ENCODE data around the gene IFIT1B. TPM values are rescaled to one million over a fixed set of nuclear protein-coding genes. Genes with fewer than 3 reads are reported as not detected.
"Not testable (repeated sequence)": the region's sequence is repeated elsewhere in the genome, so short reads cannot be mapped to it uniquely, and the experiment has no call there.

IFIT1B gene, protein sequence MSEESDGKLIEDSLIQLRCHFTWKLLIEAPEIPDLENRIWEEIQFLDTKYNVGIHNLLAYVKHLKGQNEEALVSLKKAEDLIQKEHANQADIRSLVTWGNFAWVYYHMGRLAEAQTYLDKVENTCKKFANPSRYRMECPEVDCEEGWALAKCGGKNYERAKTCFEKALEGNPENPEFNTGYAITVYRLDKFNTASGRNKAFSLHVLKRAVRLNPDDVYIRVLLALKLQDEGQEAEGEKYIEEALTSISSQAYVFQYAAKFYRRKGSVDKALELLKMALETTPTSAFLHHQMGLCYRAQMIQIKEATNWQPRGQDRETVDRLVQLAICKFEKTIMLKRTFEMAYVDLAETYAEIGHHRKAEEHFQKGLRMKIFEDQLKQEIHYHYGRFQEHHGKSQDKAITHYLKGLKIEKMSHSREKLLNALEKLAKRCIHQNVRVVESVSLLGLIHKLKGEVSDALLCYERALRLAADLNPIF
- not detected in 2 replicates for polyA plus RNA-seq (2013)

DNA sequence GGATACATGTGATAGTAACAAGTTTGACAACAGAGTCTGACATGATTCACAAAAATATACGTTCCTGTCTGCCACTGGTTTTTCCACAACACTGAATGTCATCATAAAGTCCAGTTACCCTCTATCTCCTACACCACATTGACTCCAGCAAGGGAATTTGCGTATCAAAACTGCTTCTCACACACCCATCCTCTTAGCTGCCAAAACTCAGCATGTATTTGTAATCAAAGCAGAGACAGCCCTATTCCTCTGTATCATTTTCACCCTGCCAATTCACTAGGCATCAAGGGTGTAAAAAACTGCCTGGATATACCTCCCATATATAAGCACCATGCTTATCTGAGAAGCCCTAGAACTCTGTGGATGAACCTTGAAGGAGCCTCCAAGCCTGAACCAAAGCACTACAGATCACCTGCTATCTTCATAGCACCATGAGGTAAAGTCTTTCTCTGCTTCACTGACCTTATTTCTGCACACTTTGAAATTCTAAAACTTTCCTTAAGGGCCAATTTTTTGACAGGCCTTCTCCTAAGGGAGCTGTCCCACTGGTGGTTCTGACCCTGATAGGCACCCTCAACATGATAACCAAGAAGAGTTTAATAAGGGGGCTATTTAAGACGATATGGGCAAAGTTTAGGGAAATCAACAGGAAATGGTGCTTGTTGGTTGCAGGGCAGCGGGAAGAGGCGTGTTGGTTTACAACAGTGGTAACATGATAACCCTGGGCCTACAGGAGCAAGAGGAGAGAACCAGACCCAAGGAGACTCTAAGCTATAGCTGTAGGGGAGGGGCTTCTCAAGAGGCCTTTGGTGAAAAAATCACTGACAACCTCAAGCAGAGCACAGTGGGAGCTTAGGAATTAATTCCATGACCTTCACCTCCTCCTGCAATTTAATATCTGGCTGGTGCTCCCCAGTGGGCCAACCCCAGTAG, at the start of gene IFIT1B:
IFIT1B (plus strand) TSS at position 352 of the 933 bp plus-strand sequence; CDS start at position 432, 80 bp downstream.
- no peak within 1 kb of the TSS for H2AFZ ChIP-seq (ENCODE audit: insufficient read depth, low read length, poor library complexity)
- H3K4ac ChIP-seq (ENCODE audit: low read depth, low read length) = no peak within 1 kb of the TSS
- H3K4me3 ChIP-seq (ENCODE audit: low read depth, low read length) = no peak within 1 kb of the TSS
- no peak within 1 kb of the TSS for H3K27ac ChIP-seq (ENCODE audit: low read depth, low read length)
- no peak within 1 kb of the TSS for H3K18ac ChIP-seq (ENCODE audit: low read length)
- no peak within 1 kb of the TSS for H4K8ac ChIP-seq (ENCODE audit: low read depth, low read length)
- H2AK5ac ChIP-seq (ENCODE audit: low read length) = no peak within 1 kb of the TSS
- H2BK5ac ChIP-seq (ENCODE audit: low read depth, low read length, poor library complexity) = no peak within 1 kb of the TSS
- no peaks in the 10 kb centered on the region for H3K4me1 ChIP-seq (ENCODE audit: control insufficient read depth in 1 of 2, insufficient read depth in 2 of 2, low read length in 2 of 2)
- H3K27me3 ChIP-seq (ENCODE audit: insufficient read depth, low read length) = no peaks in the 10 kb centered on the region
- no peak within 1 kb of the TSS for H3K23ac ChIP-seq (ENCODE audit: low read length)
- no peak within 1 kb of the TSS for H2BK120ac ChIP-seq (ENCODE audit: insufficient read depth, low read length, poor library complexity)
- no peak within 1 kb of the TSS for H4K12ac ChIP-seq (ENCODE audit: low read depth, low read length)
- no peak within 1 kb of the TSS for H4K91ac ChIP-seq (ENCODE audit: low read depth, low read length)
- no peaks in the 10 kb centered on the region for H3K79me1 ChIP-seq (ENCODE audit: low read length)
- no peaks in the 10 kb centered on the region for H3K79me2 ChIP-seq (ENCODE audit: control insufficient read depth, insufficient read depth, low read length, poor library complexity)
- peaks cover 1% of the 10 kb centered on the region for H3K9me3 ChIP-seq (ENCODE audit: insufficient read depth, low read depth, low read length)
- no peaks in the 10 kb centered on the region for H3K36me3 ChIP-seq (ENCODE audit: control insufficient read depth in 1 of 2, insufficient read depth in 2 of 2, low read length in 2 of 2)
- no peak within 1 kb of the TSS for H2BK12ac ChIP-seq (ENCODE audit: low read length)
- H3K14ac ChIP-seq (ENCODE audit: low read length) = no peak within 1 kb of the TSS
- DNase-seq = no peak
- H3K9ac ChIP-seq (ENCODE audit: low read length) = no peak within 1 kb of the TSS
- no CpG with 5 or more reads among the region's 5 CpGs for WGBS (ENCODE audit: extremely low coverage, insufficient coverage, insufficient read length)
- H3K4me2 ChIP-seq (ENCODE audit: low read length) = no peak within 1 kb of the TSS

GRCh38 chr10:89329151-89329550, 48.7 kb upstream of the IFIT1B start:
- Histone ChIP-seq H4K91ac (ENCODE audit: low read depth, low read length) (no peak overlapping the region), H3K79me1 (ENCODE audit: low read length) (no peaks in the 10 kb centered on the region), H2BK120ac (ENCODE audit: insufficient read depth, low read length, poor library complexity) (no peak overlapping the region), H4K12ac (ENCODE audit: low read depth, low read length) (no peak overlapping the region), H3K4me2 (ENCODE audit: low read length) (no peak overlapping the region), H2AK5ac (ENCODE audit: low read length) (no peak overlapping the region), H3K9me3 (ENCODE audit: insufficient read depth, low read depth, low read length) (no peaks in the 10 kb centered on the region), H3K14ac (ENCODE audit: low read length) (no peak overlapping the region), H3K79me2 (ENCODE audit: control insufficient read depth, insufficient read depth, low read length, poor library complexity) (no peaks in the 10 kb centered on the region), H3K27ac (ENCODE audit: low read depth, low read length) (no peak overlapping the region), H3K9ac (ENCODE audit: low read length) (no peak overlapping the region), H3K4ac (ENCODE audit: low read depth, low read length) (no peak overlapping the region), H3K18ac (ENCODE audit: low read length) (no peak overlapping the region), H3K36me3 (ENCODE audit: control insufficient read depth in 1 of 2, insufficient read depth in 2 of 2, low read length in 2 of 2) (no peaks in the 10 kb centered on the region), H2BK12ac (ENCODE audit: low read length) (no peak overlapping the region), H3K4me1 (ENCODE audit: control insufficient read depth in 1 of 2, insufficient read depth in 2 of 2, low read length in 2 of 2) (peaks cover 3 to 4% of the 10 kb centered on the region in 2 experiments), H2AFZ (ENCODE audit: insufficient read depth, low read length, poor library complexity) (no peak overlapping the region), H2BK5ac (ENCODE audit: low read depth, low read length, poor library complexity) (no peak overlapping the region), H4K8ac (ENCODE audit: low read depth, low read length) (no peak overlapping the region), H3K4me3 (ENCODE audit: low read depth, low read length) (no peak overlapping the region), H3K23ac (ENCODE audit: low read length) (no peak overlapping the region), H3K27me3 (ENCODE audit: insufficient read depth, low read length) (no peaks in the 10 kb centered on the region)
- WGBS (ENCODE audit: extremely low coverage, insufficient coverage, insufficient read length) = no CpG with 5 or more reads among the region's 2 CpGs
- DNase-seq = no peak

DNA sequence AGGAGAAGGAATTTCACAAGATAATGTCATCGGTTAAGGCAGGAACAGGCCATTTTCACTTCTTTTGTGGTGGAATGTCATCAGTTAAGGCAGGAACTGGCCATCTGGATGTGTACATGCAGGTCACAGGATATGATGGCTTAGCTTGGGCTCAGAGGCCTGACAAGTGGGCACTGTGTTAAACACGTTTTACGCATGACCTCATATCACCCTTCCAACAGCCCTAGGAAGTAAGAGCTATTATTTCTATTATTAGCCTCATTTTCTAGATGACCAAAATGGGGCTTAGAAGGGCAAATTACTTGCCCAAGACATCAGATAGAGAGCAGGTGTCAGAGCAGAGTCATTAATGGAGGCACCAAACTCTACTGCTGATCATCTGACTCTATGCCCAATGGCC, 47.8 kb upstream of the IFIT1B start:
- not testable (repeated sequence) for H3K18ac ChIP-seq (ENCODE audit: low read length); H3K27ac ChIP-seq (ENCODE audit: low read depth, low read length); H2BK5ac ChIP-seq (ENCODE audit: low read depth, low read length, poor library complexity); H3K9ac ChIP-seq (ENCODE audit: low read length); H3K79me2 ChIP-seq (ENCODE audit: control insufficient read depth, insufficient read depth, low read length, poor library complexity); H4K12ac ChIP-seq (ENCODE audit: low read depth, low read length); H3K36me3 ChIP-seq (ENCODE audit: control insufficient read depth in 1 of 2, insufficient read depth in 2 of 2, low read length in 2 of 2); H3K23ac ChIP-seq (ENCODE audit: low read length); H3K4ac ChIP-seq (ENCODE audit: low read depth, low read length); H2AK5ac ChIP-seq (ENCODE audit: low read length); H2BK120ac ChIP-seq (ENCODE audit: insufficient read depth, low read length, poor library complexity); H3K79me1 ChIP-seq (ENCODE audit: low read length); H4K91ac ChIP-seq (ENCODE audit: low read depth, low read length); H3K4me1 ChIP-seq (ENCODE audit: control insufficient read depth in 1 of 2, insufficient read depth in 2 of 2, low read length in 2 of 2); H2AFZ ChIP-seq (ENCODE audit: insufficient read depth, low read length, poor library complexity); H3K27me3 ChIP-seq (ENCODE audit: insufficient read depth, low read length); DNase-seq; H4K8ac ChIP-seq (ENCODE audit: low read depth, low read length); H2BK12ac ChIP-seq (ENCODE audit: low read length); H3K4me3 ChIP-seq (ENCODE audit: low read depth, low read length); H3K4me2 ChIP-seq (ENCODE audit: low read length); H3K14ac ChIP-seq (ENCODE audit: low read length); H3K9me3 ChIP-seq (ENCODE audit: insufficient read depth, low read depth, low read length)
- no CpG with 5 or more reads among the region's 3 CpGs for WGBS (ENCODE audit: extremely low coverage, insufficient coverage, insufficient read length)

DNA sequence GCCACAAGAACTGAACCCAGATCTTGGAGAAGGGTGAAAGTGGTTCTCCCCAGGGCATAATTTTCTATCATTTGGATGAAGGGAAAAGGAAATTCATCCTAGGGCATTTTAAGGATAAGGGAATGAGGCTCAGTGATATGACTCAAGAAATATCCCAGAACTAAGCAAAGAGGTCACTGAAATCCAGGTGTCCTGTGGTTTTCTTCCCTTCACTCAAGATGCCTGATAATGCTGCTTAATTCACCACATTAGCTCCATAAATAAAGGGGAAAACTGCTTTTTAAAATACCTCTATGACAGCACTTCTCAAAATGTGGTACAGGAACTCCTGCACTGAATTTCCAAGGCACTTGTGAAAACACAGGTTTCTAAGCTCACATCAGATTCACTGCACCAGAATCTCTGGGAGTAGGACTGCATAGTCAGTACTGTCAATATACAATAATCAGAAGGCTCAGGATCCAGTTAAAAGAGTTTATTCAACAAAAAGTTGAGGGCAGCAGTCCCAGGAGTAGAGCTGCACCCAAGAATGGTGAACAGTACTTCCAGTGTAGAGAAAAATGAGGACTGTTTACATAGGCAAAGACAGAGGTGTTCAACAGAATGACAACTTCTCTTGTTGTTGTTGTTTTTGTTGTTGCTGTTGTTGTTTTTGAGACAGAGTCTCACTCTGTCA, 47.2 kb upstream of the IFIT1B start:
- DNase-seq = no peak
- Histone ChIP-seq H2BK120ac (ENCODE audit: insufficient read depth, low read length, poor library complexity) (no peak overlapping the region), H3K36me3 (ENCODE audit: control insufficient read depth in 1 of 2, insufficient read depth in 2 of 2, low read length in 2 of 2) (no peaks in the 10 kb centered on the region), H3K27ac (ENCODE audit: low read depth, low read length) (no peak overlapping the region), H3K4me2 (ENCODE audit: low read length) (no peak overlapping the region), H3K18ac (ENCODE audit: low read length) (no peak overlapping the region), H3K14ac (ENCODE audit: low read length) (no peak overlapping the region), H3K23ac (ENCODE audit: low read length) (no peak overlapping the region), H3K9me3 (ENCODE audit: insufficient read depth, low read depth, low read length) (no peaks in the 10 kb centered on the region), H3K9ac (ENCODE audit: low read length) (no peak overlapping the region), H3K79me1 (ENCODE audit: low read length) (no peaks in the 10 kb centered on the region), H3K4me3 (ENCODE audit: low read depth, low read length) (no peak overlapping the region), H4K91ac (ENCODE audit: low read depth, low read length) (no peak overlapping the region), H2AK5ac (ENCODE audit: low read length) (no peak overlapping the region), H2AFZ (ENCODE audit: insufficient read depth, low read length, poor library complexity) (no peak overlapping the region), H3K27me3 (ENCODE audit: insufficient read depth, low read length) (no peaks in the 10 kb centered on the region), H3K4me1 (ENCODE audit: control insufficient read depth in 1 of 2, insufficient read depth in 2 of 2, low read length in 2 of 2) (peaks cover 3 to 4% of the 10 kb centered on the region in 2 experiments), H2BK12ac (ENCODE audit: low read length) (no peak overlapping the region), H4K8ac (ENCODE audit: low read depth, low read length) (no peak overlapping the region), H3K79me2 (ENCODE audit: control insufficient read depth, insufficient read depth, low read length, poor library complexity) (no peaks in the 10 kb centered on the region), H2BK5ac (ENCODE audit: low read depth, low read length, poor library complexity) (no peak overlapping the region), H3K4ac (ENCODE audit: low read depth, low read length) (no peak overlapping the region), H4K12ac (ENCODE audit: low read depth, low read length) (no peak overlapping the region)

Data from trophoblast cell (in vitro differentiated cells and primary cell).